H1 (cell line): ENCODE data around the gene FNDC1. TPM values are rescaled to one million over a fixed set of nuclear protein-coding genes. Genes with fewer than 3 reads are reported as not detected.

Experiments
- CTCF ChIA-PET: fragments of 300-600 bp; sonication (Branson Sonifier 250); formaldehyde crosslinking; loops from one replicate; lab custom pipeline; 2021; ENCODE audit not compliant: partially characterized antibody; lab: Charles Lee
- POLR2A ChIA-PET: fragments of 300-600 bp; sonication (Branson Sonifier 250); formaldehyde crosslinking; loops from one replicate; lab custom pipeline; 2021; ENCODE audit warnings: inconsistent platforms; ENCODE audit not compliant: partially characterized antibody; lab: Charles Lee
- DNase-seq, 2 experiments: peaks; one replicate each; pipeline versions ENCODE4 v3.0.0 to v3.0.0-alpha.2; 2010 to 2022; ENCODE audit warnings: low spot score in 2 of 2, low read depth in 1 of 2, mixed read lengths in 1 of 2
- FAIRE-seq: peaks from 2 replicates; lab custom pipeline; 2011; peaks lifted over from hg19 to GRCh38; lab: Jason Lieb, UNC
- H2AFZ ChIP-seq: 2 replicates; pipeline ENCODE4 v1.8.1; 2012; ENCODE audit warnings: low read length, inconsistent platforms
- H2AK5ac ChIP-seq: 2 replicates; pipeline ENCODE4 v1.6.1; 2013; ENCODE audit warnings: low read depth, low read length
- H2BK120ac ChIP-seq: replicated peaks from 2 replicates; pipeline ENCODE3; 2013; ENCODE audit warnings: low read depth, low read length, inconsistent platforms
- H2BK12ac ChIP-seq: 2 replicates; pipeline ENCODE4 v1.6.1; 2013; ENCODE audit warnings: low read depth, low read length
- H2BK15ac ChIP-seq: 2 replicates; pipeline ENCODE4 v1.6.1; 2013; ENCODE audit warnings: low read length
- H2BK20ac ChIP-seq: 2 replicates; pipeline ENCODE4 v1.6.1; 2013; ENCODE audit warnings: low read length
- H2BK5ac ChIP-seq: 2 replicates; pipeline ENCODE4 v1.6.1; 2013; ENCODE audit warnings: low read depth, low read length
- H3K14ac ChIP-seq: 2 replicates; pipeline ENCODE4 v1.6.1; 2013; ENCODE audit warnings: inconsistent platforms; ENCODE audit not compliant: insufficient read length
- H3K18ac ChIP-seq: 2 replicates; pipeline ENCODE4 v1.6.1; 2013; ENCODE audit warnings: low read length; ENCODE audit errors: extremely low read depth
- H3K23ac ChIP-seq: 2 replicates; pipeline ENCODE4 v1.6.1; 2013; ENCODE audit warnings: inconsistent platforms; ENCODE audit not compliant: insufficient read length
- H3K23me2 ChIP-seq: 2 replicates; pipeline ENCODE4 v1.6.1; 2013; ENCODE audit warnings: low read depth, low read length
- H3K27ac ChIP-seq: 2 replicates; pipeline ENCODE4 v1.6.1; 2011; ENCODE audit warnings: low read depth, low read length, inconsistent platforms
- H3K27me3 ChIP-seq, 4 experiments: replicated peaks in 1 of 4; 1 replicate in 1 of 4; 2 replicates in 3 of 4; pipeline versions ENCODE4 v1.6.1 to v1.8.1; 2011 to 2013; ENCODE audit warnings: low read length in 3 of 4, mild to moderate bottlenecking in 3 of 4, inconsistent platforms in 2 of 4, mixed read lengths in 2 of 4, moderate library complexity in 1 of 4; ENCODE audit not compliant: control insufficient read depth in 3 of 4, insufficient read depth in 3 of 4; ENCODE audit errors: extremely low read depth in 1 of 4
- H3K36me3 ChIP-seq, 4 experiments: 2 replicates each; pipeline versions ENCODE4 v1.6.1 to v1.8.1; 2011 to 2013; ENCODE audit warnings: mild to moderate bottlenecking in 4 of 4, low read length in 3 of 4, moderate library complexity in 2 of 4, control low read depth in 1 of 4, inconsistent platforms in 1 of 4; ENCODE audit not compliant: insufficient read depth in 4 of 4, control insufficient read depth in 2 of 4
- H3K4ac ChIP-seq: replicated peaks from 2 replicates; pipeline ENCODE3; 2013; ENCODE audit warnings: low read length, low read depth, mixed read lengths, inconsistent platforms; ENCODE audit not compliant: insufficient read length
- H3K4me1 ChIP-seq, 4 experiments: replicated peaks in 1 of 4; 1 replicate in 1 of 4; 2 replicates in 3 of 4; pipeline versions ENCODE4 v1.6.1 to v1.8.1; 2011 to 2013; ENCODE audit warnings: low read length in 3 of 4, inconsistent platforms in 2 of 4, mixed read lengths in 1 of 4; ENCODE audit not compliant: insufficient read depth in 4 of 4, control insufficient read depth in 3 of 4
- H3K4me2 ChIP-seq, 2 experiments: 2 replicates each; pipeline versions ENCODE4 v1.6.1 to v1.8.1; 2011 to 2013; ENCODE audit warnings: low read depth in 2 of 2, low read length in 2 of 2, control low read depth in 1 of 2, inconsistent platforms in 1 of 2, mild to moderate bottlenecking in 1 of 2; ENCODE audit not compliant: insufficient read depth in 1 of 2
- H3K4me3 ChIP-seq, 4 experiments: fragments of 200-600, 300-600 bp in 1 of 4; sonication (generic), shearing (Covaris generic), sonication (Bioruptor Twin) in 1 of 4; 2 replicates each; pipeline versions ENCODE4 v1.5.1 to v1.8.1; 2011 to 2016; ENCODE audit warnings: low read length in 4 of 4, low read depth in 3 of 4, control low read depth in 2 of 4, inconsistent platforms in 2 of 4, mild to moderate bottlenecking in 2 of 4, mixed read lengths in 1 of 4, moderate library complexity in 1 of 4; ENCODE audit not compliant: insufficient read depth in 2 of 4; ENCODE audit errors: extremely low read depth in 1 of 4
- H3K56ac ChIP-seq: replicated peaks from 2 replicates; pipeline ENCODE3; 2013; ENCODE audit warnings: low read depth, mild to moderate bottlenecking, mixed read lengths, low read length, inconsistent platforms; ENCODE audit not compliant: insufficient read length
- H3K79me1 ChIP-seq: 2 replicates; pipeline ENCODE4 v1.6.1; 2013; ENCODE audit warnings: low read depth, low read length, control low read depth
- H3K79me2 ChIP-seq, 2 experiments: 2 replicates each; pipeline versions ENCODE4 v1.6.1 to v1.8.1; 2012 to 2013; ENCODE audit warnings: low read length in 2 of 2, mild to moderate bottlenecking in 2 of 2, inconsistent platforms in 1 of 2; ENCODE audit not compliant: insufficient read depth in 2 of 2, control insufficient read depth in 1 of 2
- H3K9ac ChIP-seq, 4 experiments: replicated peaks in 1 of 4; 1 replicate in 1 of 4; 2 replicates in 3 of 4; pipeline versions ENCODE4 v1.6.1 to v1.8.1; 2011 to 2013; ENCODE audit warnings: low read depth in 3 of 4, low read length in 3 of 4, control low read depth in 2 of 4, mild to moderate bottlenecking in 2 of 4, moderate library complexity in 2 of 4, inconsistent platforms in 1 of 4; ENCODE audit errors: extremely low read depth in 1 of 4
- H3K9me3 ChIP-seq, 2 experiments: 2 replicates each; pipeline versions ENCODE4 v1.6.1 to v1.8.1; 2012 to 2013; ENCODE audit warnings: mild to moderate bottlenecking in 2 of 2, moderate library complexity in 2 of 2, control low read depth in 1 of 2, inconsistent platforms in 1 of 2, low read depth in 1 of 2, low read length in 1 of 2, mixed read lengths in 1 of 2; ENCODE audit not compliant: insufficient read depth in 2 of 2
- H4K20me1 ChIP-seq, 2 experiments: replicated peaks in 1 of 2; 2 replicates each; pipeline versions ENCODE3 to v1.8.1; 2011 to 2013; ENCODE audit warnings: inconsistent platforms in 2 of 2, low read length in 2 of 2, mild to moderate bottlenecking in 1 of 2; ENCODE audit not compliant: insufficient read depth in 2 of 2, control insufficient read depth in 1 of 2
- H4K5ac ChIP-seq: 2 replicates; pipeline ENCODE4 v1.6.1; 2013; ENCODE audit warnings: low read length, low read depth, mixed read lengths, inconsistent platforms; ENCODE audit not compliant: insufficient read length
- H4K8ac ChIP-seq: 2 replicates; pipeline ENCODE4 v1.8.0; 2013; ENCODE audit warnings: mild to moderate bottlenecking, moderate library complexity, low read length, inconsistent platforms; ENCODE audit not compliant: insufficient read depth; ENCODE audit errors: extremely low read depth
- H4K91ac ChIP-seq: replicated peaks from 2 replicates; pipeline ENCODE3; 2013; ENCODE audit warnings: low read length, mixed read lengths, inconsistent platforms; ENCODE audit not compliant: insufficient read length
- ATF2 ChIP-seq: IDR thresholded peaks from 2 replicates; pipeline ENCODE4 v1.6.1; 2012; ENCODE audit warnings: low read length, inconsistent platforms
- ATF3 ChIP-seq: IDR thresholded peaks from 2 replicates; pipeline ENCODE4 v1.6.1; 2011; ENCODE audit warnings: low read depth, mild to moderate bottlenecking, low read length; ENCODE audit not compliant: insufficient read depth
- CTCF ChIP-seq, 3 experiments: IDR thresholded peaks; 1 replicate in 2 of 3; 2 replicates in 1 of 3; pipeline versions ENCODE4 v1.5.1 to v1.6.1; 2011; ENCODE audit warnings: low read length in 3 of 3, mild to moderate bottlenecking in 3 of 3, inconsistent platforms in 2 of 3, low read depth in 1 of 3, moderate library complexity in 1 of 3; ENCODE audit not compliant: insufficient read depth in 1 of 3; ENCODE audit errors: control extremely low read depth in 1 of 3
- EZH2 ChIP-seq: fragments of 200-600 bp; sonication (generic); IDR thresholded peaks from 2 replicates; pipeline ENCODE4 v1.7.1; 2012; ENCODE audit warnings: low read depth, mild to moderate bottlenecking, moderate library complexity, low read length, inconsistent platforms; ENCODE audit not compliant: severe bottlenecking
- GABPA ChIP-seq: IDR thresholded peaks from 2 replicates; pipeline ENCODE4 v1.6.1; 2011; ENCODE audit warnings: mild to moderate bottlenecking, low read length, moderate library complexity, borderline replicate concordance; ENCODE audit not compliant: insufficient read depth
- RAD21 ChIP-seq, 2 experiments: IDR thresholded peaks in 1 of 2; conservative IDR thresholded peaks in 1 of 2; 2 replicates each; pipeline ENCODE4 v1.6.1; 2011; ENCODE audit warnings: low read depth in 2 of 2, low read length in 2 of 2, improper control_type of control experiment in 1 of 2, inconsistent platforms in 1 of 2, mild to moderate bottlenecking in 1 of 2, moderate library complexity in 1 of 2
- SP1 ChIP-seq: IDR thresholded peaks from 2 replicates; pipeline ENCODE4 v1.6.1; 2011; ENCODE audit warnings: low read depth, low read length
- SUZ12 ChIP-seq: fragments of 200-600 bp; sonication (generic); IDR thresholded peaks from 2 replicates; pipeline ENCODE4 v1.6.1; 2012; ENCODE audit warnings: mild to moderate bottlenecking, inconsistent platforms, low read length, moderate library complexity, mixed read lengths
- WGBS, 2 experiments: shearing (Covaris generic) in 1 of 2; methylation state at CpG; one replicate each; pipeline versions ENCODE4 v1.1.6 to v1.1.7; 2013 to 2015; ENCODE audit warnings: low lambda C conversion rate in 2 of 2, mixed read lengths in 2 of 2, inconsistent platforms in 1 of 2, low coverage in 1 of 2, missing lambda C conversion rate in 1 of 2; ENCODE audit not compliant: insufficient replicate concordance in 2 of 2, insufficient coverage in 1 of 2, insufficient read length in 1 of 2; ENCODE audit errors: extremely low coverage in 1 of 2, missing lambda C conversion rate in 1 of 2; 5-methylcytosine and 5-hydroxymethylcytosine counted together
- polyA plus RNA-seq, 7 experiments: library from polyadenylated mRNA; depleted of rRNA in 3 of 7; stranded (reverse) in 5 of 7; unstranded in 2 of 7; fragments of >200 nt in 5 of 7; fragments of 200-250 nt in 2 of 7; gene quantifications; 1 replicate in 5 of 7; 2 replicates in 1 of 7; 4 replicates in 1 of 7; pipeline versions ENCODE4 v1.2.1 to v1.2.3, GENCODE V29; 2011 to 2013; ENCODE audit warnings: missing spikeins in 2 of 7, mixed read lengths in 2 of 7
- total RNA-seq: library from RNA; stranded (reverse); fragmentation: NEBNext Ultra II Directional; extraction: Animal tissue kit (Norgen Biotek cat#: 25700); gene quantifications from 2 replicates; pipeline ENCODE4 v1.2.1, GENCODE V29; 2021

Gene FNDC1
- total and polyA plus RNA-seq, 2 of the 8 experiments (the other 6 are each of a cell fraction or from before 2014, with no cell fraction given), result 0.06 to 0.30 TPM

- no peak overlapping the region for H3K23ac ChIP-seq
- FAIRE-seq, result no peak
- TF ChIP-seq SUZ12 (no peak), RAD21 (IDR thresholded peaks at IDR 0.05 in 1 of 2, conservative IDR thresholded peaks at IDR 0.05 in 1 of 2; ENCODE audit: low read depth in 2 of 2, low read length in 2 of 2) (no peak), ATF3 (no peak), ATF2 (no peak), EZH2 (no peak), CTCF (IDR thresholded peaks at IDR 0.05; ENCODE audit: control extremely low read depth in 1 of 3, insufficient read depth in 1 of 3, low read depth in 1 of 3, low read length in 3 of 3) (no peak), GABPA (no peak), SP1 (no peak)
These were observed 40.2 kb upstream of the FNDC1 start for GRCh38 chr6:159128978-159129377.

More at GRCh38 chr6:159128978-159129377, 40.2 kb upstream of the FNDC1 start:
- Histone ChIP-seq H3K79me2 (no peaks in the 10 kb centered on the region), H2BK12ac (no peak overlapping the region), H3K4me3 (no peak overlapping the region), H4K20me1 (no peaks in the 10 kb centered on the region), H2BK5ac (no peak overlapping the region), H3K27ac (no peak overlapping the region), H2BK15ac (no peak overlapping the region), H2AK5ac (no peak overlapping the region), H3K18ac (no peak overlapping the region), H4K5ac (no peak overlapping the region), H4K91ac (no peak overlapping the region), H3K23me2 (no peaks in the 10 kb centered on the region), H3K27me3 (no peaks in the 10 kb centered on the region; a peak in 1 of 7 replicates), H3K4ac (no peak overlapping the region), H4K8ac (no peak overlapping the region), H3K4me2 (no peak overlapping the region), H3K36me3 (no peaks in the 10 kb centered on the region), H3K4me1 (no peaks in the 10 kb centered on the region), H3K14ac (no peak overlapping the region), H3K9ac (no peak overlapping the region), H2BK120ac (no peak overlapping the region), H3K9me3 (no peaks in the 10 kb centered on the region), H2BK20ac (no peak overlapping the region), H2AFZ (no peak overlapping the region), H3K79me1 (no peaks in the 10 kb centered on the region), H3K56ac (no peak overlapping the region)
- POLR2A ChIA-PET, result interaction anchor here (0.9 to 1.2 kb wide), 2 partner anchors 11 to 320 kb away, joined by 3 to 4 read pairs; no protein-coding TSS in a partner anchor
- CTCF ChIA-PET, result interaction anchor here (0.5 to 4.1 kb wide), 17 partner anchors 9 to 905 kb away, joined by 3 to 25 read pairs (median 5); partner anchors contain the start of gene TAGAP
- 97% methylated on average over 30 of the region's 30 CpGs; no CpG with 5 or more reads in 1 of the 2 experiments for WGBS, 2 experiments
- DNase-seq, result no peak
